H1 (cell line): ENCODE results near the gene LRP1. TPM values are rescaled to one million over a fixed set of nuclear protein-coding genes. Genes with fewer than 3 reads are reported as not detected.

Source experiments
- CTCF ChIA-PET: fragments of 300-600 bp; sonication (Branson Sonifier 250); formaldehyde crosslinking; loops from one replicate; lab custom pipeline; 2021; ENCODE audit not compliant: partially characterized antibody; lab: Charles Lee
- POLR2A ChIA-PET: fragments of 300-600 bp; sonication (Branson Sonifier 250); formaldehyde crosslinking; loops from one replicate; lab custom pipeline; 2021; ENCODE audit warnings: inconsistent platforms; ENCODE audit not compliant: partially characterized antibody; lab: Charles Lee
- DNase-seq, 2 experiments: peaks; one replicate each; pipeline versions ENCODE4 v3.0.0 to v3.0.0-alpha.2; 2010 to 2022; ENCODE audit warnings: low spot score in 2 of 2, low read depth in 1 of 2, mixed read lengths in 1 of 2
- FAIRE-seq: peaks from 2 replicates; lab custom pipeline; 2011; peaks lifted over from hg19 to GRCh38; lab: Jason Lieb, UNC
- H2AFZ ChIP-seq: 2 replicates; pipeline ENCODE4 v1.8.1; 2012; ENCODE audit warnings: low read length, inconsistent platforms
- H2AK5ac ChIP-seq: 2 replicates; pipeline ENCODE4 v1.6.1; 2013; ENCODE audit warnings: low read depth, low read length
- H2BK120ac ChIP-seq: replicated peaks from 2 replicates; pipeline ENCODE3; 2013; ENCODE audit warnings: low read depth, low read length, inconsistent platforms
- H2BK12ac ChIP-seq: 2 replicates; pipeline ENCODE4 v1.6.1; 2013; ENCODE audit warnings: low read depth, low read length
- H2BK15ac ChIP-seq: 2 replicates; pipeline ENCODE4 v1.6.1; 2013; ENCODE audit warnings: low read length
- H2BK20ac ChIP-seq: 2 replicates; pipeline ENCODE4 v1.6.1; 2013; ENCODE audit warnings: low read length
- H2BK5ac ChIP-seq: 2 replicates; pipeline ENCODE4 v1.6.1; 2013; ENCODE audit warnings: low read depth, low read length
- H3K14ac ChIP-seq: 2 replicates; pipeline ENCODE4 v1.6.1; 2013; ENCODE audit warnings: inconsistent platforms; ENCODE audit not compliant: insufficient read length
- H3K18ac ChIP-seq: 2 replicates; pipeline ENCODE4 v1.6.1; 2013; ENCODE audit warnings: low read length; ENCODE audit errors: extremely low read depth
- H3K23ac ChIP-seq: 2 replicates; pipeline ENCODE4 v1.6.1; 2013; ENCODE audit warnings: inconsistent platforms; ENCODE audit not compliant: insufficient read length
- H3K23me2 ChIP-seq: 2 replicates; pipeline ENCODE4 v1.6.1; 2013; ENCODE audit warnings: low read depth, low read length
- H3K27ac ChIP-seq: 2 replicates; pipeline ENCODE4 v1.6.1; 2011; ENCODE audit warnings: low read depth, low read length, inconsistent platforms
- H3K27me3 ChIP-seq, 4 experiments: replicated peaks in 1 of 4; 1 replicate in 1 of 4; 2 replicates in 3 of 4; pipeline versions ENCODE4 v1.6.1 to v1.8.1; 2011 to 2013; ENCODE audit warnings: low read length in 3 of 4, mild to moderate bottlenecking in 3 of 4, inconsistent platforms in 2 of 4, mixed read lengths in 2 of 4, moderate library complexity in 1 of 4; ENCODE audit not compliant: control insufficient read depth in 3 of 4, insufficient read depth in 3 of 4; ENCODE audit errors: extremely low read depth in 1 of 4
- H3K36me3 ChIP-seq, 4 experiments: 2 replicates each; pipeline versions ENCODE4 v1.6.1 to v1.8.1; 2011 to 2013; ENCODE audit warnings: mild to moderate bottlenecking in 4 of 4, low read length in 3 of 4, moderate library complexity in 2 of 4, control low read depth in 1 of 4, inconsistent platforms in 1 of 4; ENCODE audit not compliant: insufficient read depth in 4 of 4, control insufficient read depth in 2 of 4
- H3K4ac ChIP-seq: replicated peaks from 2 replicates; pipeline ENCODE3; 2013; ENCODE audit warnings: low read length, low read depth, mixed read lengths, inconsistent platforms; ENCODE audit not compliant: insufficient read length
- H3K4me1 ChIP-seq, 4 experiments: replicated peaks in 1 of 4; 1 replicate in 1 of 4; 2 replicates in 3 of 4; pipeline versions ENCODE4 v1.6.1 to v1.8.1; 2011 to 2013; ENCODE audit warnings: low read length in 3 of 4, inconsistent platforms in 2 of 4, mixed read lengths in 1 of 4; ENCODE audit not compliant: insufficient read depth in 4 of 4, control insufficient read depth in 3 of 4
- H3K4me2 ChIP-seq, 2 experiments: 2 replicates each; pipeline versions ENCODE4 v1.6.1 to v1.8.1; 2011 to 2013; ENCODE audit warnings: low read depth in 2 of 2, low read length in 2 of 2, control low read depth in 1 of 2, inconsistent platforms in 1 of 2, mild to moderate bottlenecking in 1 of 2; ENCODE audit not compliant: insufficient read depth in 1 of 2
- H3K4me3 ChIP-seq, 4 experiments: fragments of 200-600, 300-600 bp in 1 of 4; sonication (generic), shearing (Covaris generic), sonication (Bioruptor Twin) in 1 of 4; 2 replicates each; pipeline versions ENCODE4 v1.5.1 to v1.8.1; 2011 to 2016; ENCODE audit warnings: low read length in 4 of 4, low read depth in 3 of 4, control low read depth in 2 of 4, inconsistent platforms in 2 of 4, mild to moderate bottlenecking in 2 of 4, mixed read lengths in 1 of 4, moderate library complexity in 1 of 4; ENCODE audit not compliant: insufficient read depth in 2 of 4; ENCODE audit errors: extremely low read depth in 1 of 4
- H3K56ac ChIP-seq: replicated peaks from 2 replicates; pipeline ENCODE3; 2013; ENCODE audit warnings: low read depth, mild to moderate bottlenecking, mixed read lengths, low read length, inconsistent platforms; ENCODE audit not compliant: insufficient read length
- H3K79me1 ChIP-seq: 2 replicates; pipeline ENCODE4 v1.6.1; 2013; ENCODE audit warnings: low read depth, low read length, control low read depth
- H3K79me2 ChIP-seq, 2 experiments: 2 replicates each; pipeline versions ENCODE4 v1.6.1 to v1.8.1; 2012 to 2013; ENCODE audit warnings: low read length in 2 of 2, mild to moderate bottlenecking in 2 of 2, inconsistent platforms in 1 of 2; ENCODE audit not compliant: insufficient read depth in 2 of 2, control insufficient read depth in 1 of 2
- H3K9ac ChIP-seq, 4 experiments: replicated peaks in 1 of 4; 1 replicate in 1 of 4; 2 replicates in 3 of 4; pipeline versions ENCODE4 v1.6.1 to v1.8.1; 2011 to 2013; ENCODE audit warnings: low read depth in 3 of 4, low read length in 3 of 4, control low read depth in 2 of 4, mild to moderate bottlenecking in 2 of 4, moderate library complexity in 2 of 4, inconsistent platforms in 1 of 4; ENCODE audit errors: extremely low read depth in 1 of 4
- H3K9me3 ChIP-seq, 2 experiments: 2 replicates each; pipeline versions ENCODE4 v1.6.1 to v1.8.1; 2012 to 2013; ENCODE audit warnings: mild to moderate bottlenecking in 2 of 2, moderate library complexity in 2 of 2, control low read depth in 1 of 2, inconsistent platforms in 1 of 2, low read depth in 1 of 2, low read length in 1 of 2, mixed read lengths in 1 of 2; ENCODE audit not compliant: insufficient read depth in 2 of 2
- H4K20me1 ChIP-seq, 2 experiments: replicated peaks in 1 of 2; 2 replicates each; pipeline versions ENCODE3 to v1.8.1; 2011 to 2013; ENCODE audit warnings: inconsistent platforms in 2 of 2, low read length in 2 of 2, mild to moderate bottlenecking in 1 of 2; ENCODE audit not compliant: insufficient read depth in 2 of 2, control insufficient read depth in 1 of 2
- H4K5ac ChIP-seq: 2 replicates; pipeline ENCODE4 v1.6.1; 2013; ENCODE audit warnings: low read length, low read depth, mixed read lengths, inconsistent platforms; ENCODE audit not compliant: insufficient read length
- H4K8ac ChIP-seq: 2 replicates; pipeline ENCODE4 v1.8.0; 2013; ENCODE audit warnings: mild to moderate bottlenecking, moderate library complexity, low read length, inconsistent platforms; ENCODE audit not compliant: insufficient read depth; ENCODE audit errors: extremely low read depth
- H4K91ac ChIP-seq: replicated peaks from 2 replicates; pipeline ENCODE3; 2013; ENCODE audit warnings: low read length, mixed read lengths, inconsistent platforms; ENCODE audit not compliant: insufficient read length
- EP300 ChIP-seq, 2 experiments: IDR thresholded peaks; 1 replicate in 1 of 2; 2 replicates in 1 of 2; pipeline ENCODE4 v1.6.1; 2011 to 2012; ENCODE audit warnings: low read depth in 2 of 2, low read length in 2 of 2, mild to moderate bottlenecking in 2 of 2, borderline replicate concordance in 1 of 2, inconsistent platforms in 1 of 2, moderate library complexity in 1 of 2
- FOSL1 ChIP-seq: IDR thresholded peaks from 2 replicates; pipeline ENCODE4 v1.6.1; 2011; ENCODE audit warnings: mild to moderate bottlenecking, low read depth, low read length, moderate library complexity; ENCODE audit not compliant: insufficient read depth
- POLR2A ChIP-seq, 2 experiments: IDR thresholded peaks; 1 replicate in 1 of 2; 2 replicates in 1 of 2; pipeline ENCODE4 v1.6.1; 2011; ENCODE audit warnings: low read depth in 2 of 2, low read length in 2 of 2, mild to moderate bottlenecking in 2 of 2; ENCODE audit errors: control extremely low read depth in 1 of 2
- POLR2AphosphoS5 ChIP-seq: IDR thresholded peaks from 2 replicates; pipeline ENCODE4 v1.6.1; 2011; ENCODE audit warnings: low read depth, low read length
- POU5F1 ChIP-seq: IDR thresholded peaks from 2 replicates; pipeline ENCODE4 v1.6.1; 2011; ENCODE audit warnings: low read depth, mild to moderate bottlenecking, low read length, moderate library complexity
- RAD21 ChIP-seq, 2 experiments: IDR thresholded peaks in 1 of 2; conservative IDR thresholded peaks in 1 of 2; 2 replicates each; pipeline ENCODE4 v1.6.1; 2011; ENCODE audit warnings: low read depth in 2 of 2, low read length in 2 of 2, improper control_type of control experiment in 1 of 2, inconsistent platforms in 1 of 2, mild to moderate bottlenecking in 1 of 2, moderate library complexity in 1 of 2
- SP1 ChIP-seq: IDR thresholded peaks from 2 replicates; pipeline ENCODE4 v1.6.1; 2011; ENCODE audit warnings: low read depth, low read length
- USF2 ChIP-seq: IDR thresholded peaks from 2 replicates; pipeline ENCODE4 v1.6.1; 2011; ENCODE audit warnings: low read length, improper control_type of control experiment
- ZNF274 ChIP-seq: IDR thresholded peaks from 2 replicates; pipeline ENCODE4 v1.7.0; 2012; ENCODE audit warnings: low read length, borderline replicate concordance; ENCODE audit errors: extremely low read depth
- WGBS, 2 experiments: shearing (Covaris generic) in 1 of 2; methylation state at CpG; one replicate each; pipeline versions ENCODE4 v1.1.6 to v1.1.7; 2013 to 2015; ENCODE audit warnings: low lambda C conversion rate in 2 of 2, mixed read lengths in 2 of 2, inconsistent platforms in 1 of 2, low coverage in 1 of 2, missing lambda C conversion rate in 1 of 2; ENCODE audit not compliant: insufficient replicate concordance in 2 of 2, insufficient coverage in 1 of 2, insufficient read length in 1 of 2; ENCODE audit errors: extremely low coverage in 1 of 2, missing lambda C conversion rate in 1 of 2; 5-methylcytosine and 5-hydroxymethylcytosine counted together
- polyA plus RNA-seq, 7 experiments: library from polyadenylated mRNA; depleted of rRNA in 3 of 7; stranded (reverse) in 5 of 7; unstranded in 2 of 7; fragments of >200 nt in 5 of 7; fragments of 200-250 nt in 2 of 7; gene quantifications; 1 replicate in 5 of 7; 2 replicates in 1 of 7; 4 replicates in 1 of 7; pipeline versions ENCODE4 v1.2.1 to v1.2.3, GENCODE V29; 2011 to 2013; ENCODE audit warnings: missing spikeins in 2 of 7, mixed read lengths in 2 of 7
- total RNA-seq: library from RNA; stranded (reverse); fragmentation: NEBNext Ultra II Directional; extraction: Animal tissue kit (Norgen Biotek cat#: 25700); gene quantifications from 2 replicates; pipeline ENCODE4 v1.2.1, GENCODE V29; 2021

The LRP1 gene
- total and polyA plus RNA-seq, 2 of the 8 experiments (the other 6 are each of a cell fraction or from before 2014, with no cell fraction given), result 35.3 to 92.5 TPM

- POLR2A ChIA-PET, result interaction anchor here (0.6 to 23.7 kb wide), 9 partner anchors 4 to 238 kb away, joined by 3 to 852 read pairs (median 51); partner anchors contain the start of genes GLI1, NXPH4, SHMT2 and STAC3
- FAIRE-seq (no peak), DNase-seq (no peak)
- Histone ChIP-seq H3K9me3 (no peaks in the 10 kb centered on the region), H3K9ac (no peak overlapping the region), H3K27ac (no peak overlapping the region), H3K56ac (no peak overlapping the region), H2BK5ac (no peak overlapping the region), H3K27me3 (peaks cover 23 to 39% (median 34%) of the 10 kb centered on the region in 4 experiments), H4K8ac (no peak overlapping the region), H3K4me2 (no peak overlapping the region), H3K4me3 (no peak overlapping the region), H3K23ac (no peak overlapping the region), H2AK5ac (no peak overlapping the region), H2AFZ (no peak overlapping the region), H2BK20ac (no peak overlapping the region), H3K18ac (no peak overlapping the region), H2BK15ac (no peak overlapping the region), H3K14ac (no peak overlapping the region), H3K79me1 (peaks cover 11% of the 10 kb centered on the region), H2BK12ac (no peak overlapping the region), H4K91ac (no peak overlapping the region), H2BK120ac (no peak overlapping the region), H3K23me2 (peaks cover 18% of the 10 kb centered on the region), H3K79me2 (peaks cover 6 to 15% of the 10 kb centered on the region in 2 experiments; a peak in 3 of 4 replicates), H3K4ac (no peak overlapping the region), H4K20me1 (peaks cover 25 to 38% of the 10 kb centered on the region in 2 experiments), H3K4me1 (peaks cover 6 to 52% (median 31%) of the 10 kb centered on the region in 4 experiments), H3K36me3 (peaks cover 29 to 42% (median 35%) of the 10 kb centered on the region in 4 experiments), H4K5ac (no peak overlapping the region)
- WGBS, 2 experiments, result 89% methylated on average over 15 of the region's 15 CpGs; no CpG with 5 or more reads in 1 of the 2 experiments
- CTCF ChIA-PET, result interaction anchor here (1.1 to 27.9 kb wide), 4 partner anchors 9 to 43 kb away, joined by 4 to 726 read pairs (median 278); partner anchors contain the start of genes NXPH4 and STAC3
- TF ChIP-seq RAD21 (IDR thresholded peaks at IDR 0.05 in 1 of 2, conservative IDR thresholded peaks at IDR 0.05 in 1 of 2; ENCODE audit: low read depth in 2 of 2, low read length in 2 of 2) (no peak), USF2 (no peak), FOSL1 (no peak), POU5F1 (no peak), EP300 (IDR thresholded peaks at IDR 0.05; ENCODE audit: borderline replicate concordance in 1 of 2, low read depth in 2 of 2, low read length in 2 of 2) (no peak), ZNF274 (no peak), SP1 (no peak), POLR2AphosphoS5 (peak; percentile 42), POLR2A (IDR thresholded peaks at IDR 0.05; ENCODE audit: control extremely low read depth in 1 of 2, low read depth in 2 of 2, low read length in 2 of 2) (peak in 1 of 2 experiments; percentile 33; a peak in 1 of 3 replicates)
Observed at GRCh38 chr12:57233357-57234232, 105.3 kb downstream of the LRP1 start.
